ENCODE measurements around the gene COL13A1. TPM values are rescaled to one million over a fixed set of nuclear protein-coding genes. Genes with fewer than 3 reads are reported as not detected.

Gene COL13A1
- total RNA-seq, 6 donors from 2014 or later = 4.3 to 21.2 (median 10.4) TPM

DNA sequence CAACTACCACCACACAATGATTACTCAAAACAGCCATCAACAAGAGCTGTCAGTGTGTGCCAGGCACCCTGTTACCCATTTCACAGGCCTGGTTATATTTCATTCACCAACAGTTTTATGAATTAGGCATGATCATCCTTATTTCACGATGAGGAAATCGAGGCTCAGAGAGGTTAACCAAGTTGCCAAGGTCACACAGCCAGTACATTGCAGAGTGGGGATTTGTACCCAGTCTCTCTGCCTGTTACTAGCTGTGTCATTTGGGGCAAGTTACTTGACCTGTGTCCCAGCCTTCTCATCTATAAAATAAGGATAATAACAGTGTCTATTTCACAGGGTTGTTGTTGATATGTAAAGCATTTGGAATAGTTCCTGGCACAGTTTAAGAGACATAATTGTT is 97.2 kb downstream of the COL13A1 start:
- TF ChIP-seq EP300 (IDR thresholded peaks at IDR 0.05) (no peak), POLR2A (IDR thresholded peaks at IDR 0.05) (no peak), POLR2AphosphoS5 (IDR thresholded peaks at IDR 0.05) (no peak)
- TF ChIP-seq, protein P1, sequence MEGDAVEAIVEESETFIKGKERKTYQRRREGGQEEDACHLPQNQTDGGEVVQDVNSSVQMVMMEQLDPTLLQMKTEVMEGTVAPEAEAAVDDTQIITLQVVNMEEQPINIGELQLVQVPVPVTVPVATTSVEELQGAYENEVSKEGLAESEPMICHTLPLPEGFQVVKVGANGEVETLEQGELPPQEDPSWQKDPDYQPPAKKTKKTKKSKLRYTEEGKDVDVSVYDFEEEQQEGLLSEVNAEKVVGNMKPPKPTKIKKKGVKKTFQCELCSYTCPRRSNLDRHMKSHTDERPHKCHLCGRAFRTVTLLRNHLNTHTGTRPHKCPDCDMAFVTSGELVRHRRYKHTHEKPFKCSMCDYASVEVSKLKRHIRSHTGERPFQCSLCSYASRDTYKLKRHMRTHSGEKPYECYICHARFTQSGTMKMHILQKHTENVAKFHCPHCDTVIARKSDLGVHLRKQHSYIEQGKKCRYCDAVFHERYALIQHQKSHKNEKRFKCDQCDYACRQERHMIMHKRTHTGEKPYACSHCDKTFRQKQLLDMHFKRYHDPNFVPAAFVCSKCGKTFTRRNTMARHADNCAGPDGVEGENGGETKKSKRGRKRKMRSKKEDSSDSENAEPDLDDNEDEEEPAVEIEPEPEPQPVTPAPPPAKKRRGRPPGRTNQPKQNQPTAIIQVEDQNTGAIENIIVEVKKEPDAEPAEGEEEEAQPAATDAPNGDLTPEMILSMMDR (IDR thresholded peaks at IDR 0.05) = no peak
- DNase-seq (no peak), ATAC-seq (ENCODE audit: low FRiP score in 2 of 2) (no peak)
- peaks cover 0 to 19% (median 13%) of the 10 kb centered on the region in 4 donors for H3K4me1 ChIP-seq
- H3K9me3 ChIP-seq = no peaks in the 10 kb centered on the region
- H3K27ac ChIP-seq = no peak overlapping the region
- 90 to 94% methylated on average over 2 of the region's 2 CpGs for WGBS, 2 donors
- no peaks in the 10 kb centered on the region for H3K36me3 ChIP-seq
- H3K4me3 ChIP-seq = no peak overlapping the region
- H3K27me3 ChIP-seq = no peaks in the 10 kb centered on the region

DNA sequence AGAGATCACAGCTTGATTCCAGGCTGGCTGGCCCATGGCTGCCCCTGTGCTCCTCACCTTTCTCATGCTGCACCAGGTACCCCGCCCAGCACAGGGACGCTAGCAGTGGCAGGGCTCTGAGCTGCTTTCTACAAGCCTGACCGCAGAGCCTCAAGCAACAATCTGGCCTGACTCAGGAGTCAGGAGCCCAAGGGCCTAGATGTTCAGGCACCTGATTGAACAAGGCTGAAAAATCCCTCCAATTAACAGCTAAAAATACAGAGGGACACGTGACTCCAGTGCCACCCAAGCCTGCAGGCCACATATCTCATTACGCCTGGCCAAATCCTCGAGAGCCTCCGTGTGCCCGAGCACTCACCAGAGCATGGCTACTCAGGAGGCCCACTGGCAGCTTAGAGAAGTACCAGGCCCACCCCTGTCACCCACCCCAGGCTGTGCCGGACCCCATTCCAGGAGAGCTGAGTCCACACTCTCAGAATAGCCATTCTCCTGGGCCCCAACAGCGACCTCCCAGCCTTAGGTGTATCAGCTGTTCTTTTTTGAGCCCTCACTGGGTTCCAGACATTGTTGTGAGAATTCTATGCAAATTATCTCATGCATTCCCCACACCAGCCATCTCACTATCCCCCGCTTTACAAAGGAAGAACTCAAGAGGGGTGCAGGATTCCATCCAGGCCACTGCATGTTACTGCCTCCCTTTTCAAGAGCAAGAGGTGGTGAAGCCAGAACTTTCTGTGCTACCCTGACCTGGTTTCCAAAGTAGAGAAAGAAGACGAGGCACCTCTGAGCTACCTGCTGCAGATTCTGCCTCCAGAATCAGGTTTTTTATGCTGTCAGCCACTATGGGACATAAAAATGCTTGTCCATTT is 98.3 kb downstream of the COL13A1 start:
- ATAC-seq (ENCODE audit: low FRiP score in 2 of 2) = no peak
- Histone ChIP-seq H3K9me3 (no peaks in the 10 kb centered on the region), H3K27ac (no peak overlapping the region), H3K27me3 (no peaks in the 10 kb centered on the region), H3K4me3 (no peak overlapping the region), H3K4me1 (peaks cover 0 to 19% (median 13%) of the 10 kb centered on the region in 4 donors), H3K36me3 (no peaks in the 10 kb centered on the region)
- no peak for TF ChIP-seq EP300 (IDR thresholded peaks at IDR 0.05)
- no peak for TF ChIP-seq POLR2A (IDR thresholded peaks at IDR 0.05)
- TF ChIP-seq, protein P1 (IDR thresholded peaks at IDR 0.05) = no peak
- TF ChIP-seq POLR2AphosphoS5 (IDR thresholded peaks at IDR 0.05) = no peak
- WGBS, 2 donors = 89% methylated on average over 9 to 10 of the region's 12 CpGs
- DNase-seq = no peak

DNA sequence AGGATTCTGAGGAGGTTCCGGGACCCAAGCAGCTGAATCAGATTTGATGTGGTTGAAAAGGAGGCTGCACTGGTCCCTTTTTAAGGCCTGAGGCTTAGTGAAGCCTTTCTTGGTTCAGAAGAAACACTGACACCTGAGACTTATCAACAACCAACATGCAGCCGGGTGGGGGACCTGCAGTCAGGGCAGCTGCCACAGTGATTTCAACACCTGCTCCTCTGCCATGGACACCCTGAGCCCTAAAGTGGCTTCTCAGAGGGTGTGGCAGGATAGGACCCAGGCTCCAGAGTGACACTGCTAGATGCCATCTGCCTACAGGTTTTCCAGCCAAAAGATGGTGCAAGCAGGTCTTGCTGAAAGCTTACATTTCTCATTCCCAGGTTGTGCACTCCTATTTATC is 99.3 kb downstream of the COL13A1 start:
- H3K27me3 ChIP-seq = no peaks in the 10 kb centered on the region
- no peaks in the 10 kb centered on the region for H3K9me3 ChIP-seq
- peak overlapping the region in 1 of 4 donors; percentile 50 for H3K27ac ChIP-seq
- H3K4me3 ChIP-seq = no peak overlapping the region
- no peaks in the 10 kb centered on the region for H3K36me3 ChIP-seq
- peaks cover 0 to 19% (median 13%) of the 10 kb centered on the region in 4 donors for H3K4me1 ChIP-seq
- no peak for ATAC-seq (ENCODE audit: low FRiP score in 2 of 2)
- WGBS, 2 donors = 77 to 85% methylated on average over 2 of the region's 2 CpGs
- DNase-seq = no peak
- TF ChIP-seq POLR2A (IDR thresholded peaks at IDR 0.05) (no peak), EP300 (IDR thresholded peaks at IDR 0.05) (no peak), POLR2AphosphoS5 (IDR thresholded peaks at IDR 0.05) (peak in 1 of 2 donors; percentile 29)

DNA sequence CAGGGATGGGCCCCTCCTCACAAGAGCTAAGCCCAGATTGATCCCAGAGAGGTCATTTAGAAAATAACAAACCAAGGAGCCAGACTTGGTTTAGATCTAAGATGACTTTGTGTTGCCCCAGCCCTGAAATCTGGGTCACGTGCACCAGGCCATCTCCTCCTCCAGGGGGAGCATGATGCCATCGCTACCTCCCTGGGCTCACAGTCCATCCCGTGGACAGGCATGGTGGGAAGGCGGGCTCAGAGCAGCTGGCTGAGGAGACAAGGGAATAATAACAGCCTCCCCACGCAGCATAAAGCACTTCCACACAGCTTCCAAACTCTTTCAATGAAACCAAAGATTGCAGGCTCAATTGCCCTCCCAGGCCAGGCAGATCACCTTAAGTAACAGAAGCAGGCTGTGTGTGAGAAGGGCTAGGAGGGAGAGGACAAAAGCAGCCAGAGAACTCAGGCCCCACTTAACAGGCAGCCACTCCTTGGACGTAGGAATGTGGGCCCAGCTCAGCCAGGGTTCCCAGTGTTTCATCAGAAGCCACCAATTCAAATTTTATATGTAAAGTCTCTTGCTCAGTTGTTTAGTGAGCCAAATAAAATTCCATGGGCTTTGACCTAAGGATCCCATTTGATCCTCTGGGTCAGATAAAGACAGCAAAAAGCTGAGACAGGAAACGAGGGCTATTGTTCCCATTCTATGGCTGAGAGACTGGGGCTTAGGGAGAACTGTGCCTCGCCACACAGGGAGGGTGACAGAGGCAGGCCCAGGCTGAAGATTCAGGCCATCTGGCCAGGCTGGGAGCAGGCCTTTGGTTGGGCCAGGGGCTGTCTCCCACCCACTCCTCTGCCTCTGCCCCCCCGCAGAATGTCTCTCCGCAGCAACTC is 100.2 kb downstream of the COL13A1 start:
- WGBS, 2 donors = 50 to 53% methylated on average over 9 to 10 of the region's 10 CpGs
- Histone ChIP-seq H3K9me3 (no peaks in the 10 kb centered on the region), H3K4me1 (peaks cover 0 to 16% (median 13%) of the 10 kb centered on the region in 4 donors), H3K4me3 (no peak overlapping the region), H3K27me3 (no peaks in the 10 kb centered on the region), H3K27ac (peak overlapping the region in 3 of 4 donors; percentile 4 to 50 (median 49)), H3K36me3 (no peaks in the 10 kb centered on the region)
- no peak for TF ChIP-seq EP300 (IDR thresholded peaks at IDR 0.05)
- TF ChIP-seq, protein P1 (IDR thresholded peaks at IDR 0.05) = peak; percentile 19 to 55 (median 30)
- TF ChIP-seq POLR2A (IDR thresholded peaks at IDR 0.05) = no peak
- peak; percentile 32 to 74 for ATAC-seq (ENCODE audit: low FRiP score in 2 of 2)
- peak in 1 of 2 donors; percentile 43 for DNase-seq

Data from upper lobe of left lung (tissue), 6 donors.